ENCODE measurements around the gene CARD6.

CARD6 gene

GRCh38 chr5:40798012-40798800, 43.0 kb upstream of the CARD6 start, which contains the start of gene PRKAA1:
TSS of gene PRKAA1 (minus strand) at chr5:40798374. CDS start at chr5:40798189, 185 bp downstream.
- TF ChIP-seq, protein P1, sequence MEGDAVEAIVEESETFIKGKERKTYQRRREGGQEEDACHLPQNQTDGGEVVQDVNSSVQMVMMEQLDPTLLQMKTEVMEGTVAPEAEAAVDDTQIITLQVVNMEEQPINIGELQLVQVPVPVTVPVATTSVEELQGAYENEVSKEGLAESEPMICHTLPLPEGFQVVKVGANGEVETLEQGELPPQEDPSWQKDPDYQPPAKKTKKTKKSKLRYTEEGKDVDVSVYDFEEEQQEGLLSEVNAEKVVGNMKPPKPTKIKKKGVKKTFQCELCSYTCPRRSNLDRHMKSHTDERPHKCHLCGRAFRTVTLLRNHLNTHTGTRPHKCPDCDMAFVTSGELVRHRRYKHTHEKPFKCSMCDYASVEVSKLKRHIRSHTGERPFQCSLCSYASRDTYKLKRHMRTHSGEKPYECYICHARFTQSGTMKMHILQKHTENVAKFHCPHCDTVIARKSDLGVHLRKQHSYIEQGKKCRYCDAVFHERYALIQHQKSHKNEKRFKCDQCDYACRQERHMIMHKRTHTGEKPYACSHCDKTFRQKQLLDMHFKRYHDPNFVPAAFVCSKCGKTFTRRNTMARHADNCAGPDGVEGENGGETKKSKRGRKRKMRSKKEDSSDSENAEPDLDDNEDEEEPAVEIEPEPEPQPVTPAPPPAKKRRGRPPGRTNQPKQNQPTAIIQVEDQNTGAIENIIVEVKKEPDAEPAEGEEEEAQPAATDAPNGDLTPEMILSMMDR (conservative IDR thresholded peaks at IDR 0.05; ENCODE audit: low read depth) = peak; percentile 80
- POLR2A ChIA-PET (ENCODE audit: low non-redundant PET) = interaction anchor here (0.6 kb wide), 3 partner anchors 11 to 1393 kb away, joined by 4 to 8 read pairs (median 6); no protein-coding TSS in a partner anchor
- CTCF ChIA-PET = interaction anchor here (0.6 to 0.7 kb wide), 6 partner anchors 10 to 244 kb away, joined by 3 to 5 read pairs (median 3); no protein-coding TSS in a partner anchor
- peak; percentile 93 for DNase-seq (ENCODE audit: low spot score)
- peak within 1 kb of the TSS; percentile 95 for H3K27ac ChIP-seq

GRCh38 chr5:40798801-40799210, 42.4 kb upstream of the CARD6 start:
- DNase-seq (ENCODE audit: low spot score) = no peak
- TF ChIP-seq, protein P1 (conservative IDR thresholded peaks at IDR 0.05; ENCODE audit: low read depth) = no peak
- POLR2A ChIA-PET (ENCODE audit: low non-redundant PET) = interaction anchor here (0.6 kb wide), 4 partner anchors 12 to 1394 kb away, joined by 3 to 8 read pairs (median 5); no protein-coding TSS in a partner anchor
- CTCF ChIA-PET = interaction anchor here (0.6 to 0.7 kb wide), 3 partner anchors 10 to 245 kb away, joined by 3 read pairs; no protein-coding TSS in a partner anchor
- peak overlapping the region; percentile 95 for H3K27ac ChIP-seq

DNA sequence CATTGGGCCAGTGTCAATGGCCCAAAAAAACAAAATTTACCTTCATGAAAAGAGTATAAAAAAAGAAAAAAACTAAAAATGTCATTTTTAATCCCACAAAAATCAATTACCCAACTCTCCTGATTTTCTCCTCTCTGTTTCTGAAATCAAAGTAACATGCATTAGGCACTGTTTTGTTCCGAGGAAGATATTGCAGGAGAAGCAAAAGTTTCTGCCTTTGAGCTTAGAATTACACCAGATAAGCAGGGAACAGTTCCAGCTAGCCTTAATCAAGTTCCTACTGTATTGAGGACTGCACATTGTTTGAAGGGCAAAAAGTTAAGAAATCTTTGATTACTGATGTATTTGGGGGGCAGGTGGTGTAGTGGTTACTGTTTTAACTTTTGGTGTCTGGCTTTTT, 41.9 kb upstream of the CARD6 start:
- TF ChIP-seq, protein P1 (conservative IDR thresholded peaks at IDR 0.05; ENCODE audit: low read depth) = no peak
- H3K27ac ChIP-seq = no peak overlapping the region
- ChIA-PET CTCF (interaction anchor here (0.6 to 0.7 kb wide), 2 partner anchors 9 to 246 kb away, joined by 3 read pairs; no protein-coding TSS in a partner anchor), POLR2A (ENCODE audit: low non-redundant PET) (interaction anchor here (0.6 kb wide), 4 partner anchors 12 to 1394 kb away, joined by 3 to 8 read pairs (median 5); no protein-coding TSS in a partner anchor)
- DNase-seq (ENCODE audit: low spot score) = no peak

GRCh38 chr5:40801771-40802562, 39.2 kb upstream of the CARD6 start:
- H3K27ac ChIP-seq = no peak overlapping the region
- no peak for DNase-seq (ENCODE audit: low spot score)
- TF ChIP-seq, protein P1 (conservative IDR thresholded peaks at IDR 0.05; ENCODE audit: low read depth) = no peak
- CTCF ChIA-PET = interaction anchor here (0.5 kb wide), 1 partner anchor 1962 kb away, joined by 4 read pairs; no protein-coding TSS in a partner anchor
- POLR2A ChIA-PET (ENCODE audit: low non-redundant PET) = no interaction called here

- TF ChIP-seq, protein P1 (conservative IDR thresholded peaks at IDR 0.05; ENCODE audit: low read depth) = no peak
- no peak overlapping the region for H3K27ac ChIP-seq
- CTCF ChIA-PET = no interaction called here
- POLR2A ChIA-PET (ENCODE audit: low non-redundant PET) = no interaction called here
- no peak for DNase-seq (ENCODE audit: low spot score)
Observed at GRCh38 chr5:40812125-40812524, 29.0 kb upstream of the CARD6 start.

DNA sequence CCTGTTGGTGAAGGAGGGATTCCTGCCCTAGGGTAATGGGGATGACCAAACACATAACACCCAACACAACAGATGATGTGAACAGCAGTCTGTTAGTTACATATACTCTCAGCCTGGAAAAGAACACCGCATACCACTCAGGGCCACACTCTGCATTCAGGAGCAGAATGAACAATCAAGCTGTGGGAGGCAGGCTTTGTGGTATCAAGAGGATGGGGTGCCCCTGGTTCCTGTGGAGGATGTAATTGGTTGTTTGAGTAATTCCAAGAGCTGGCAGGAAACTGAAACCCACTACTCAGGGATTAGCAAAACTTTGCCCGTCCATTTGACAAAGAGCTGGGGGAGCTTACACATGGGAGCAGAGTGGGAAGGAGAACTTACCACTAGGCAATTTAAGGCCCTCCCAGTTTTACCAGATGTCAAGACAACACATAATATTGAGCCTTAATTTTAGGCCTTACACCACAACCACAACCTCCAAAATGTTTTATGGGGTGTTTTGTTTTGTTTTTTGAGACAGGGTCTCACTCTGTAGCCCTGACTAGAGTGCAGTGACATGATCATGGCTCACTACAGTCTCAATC, 27.4 kb upstream of the CARD6 start:
- ChIA-PET POLR2A (ENCODE audit: low non-redundant PET) (no interaction called here), CTCF (no interaction called here)
- DNase-seq (ENCODE audit: low spot score) = no peak
- TF ChIP-seq, protein P1 (conservative IDR thresholded peaks at IDR 0.05; ENCODE audit: low read depth) = no peak
- H3K27ac ChIP-seq = no peak overlapping the region

Measured in RWPE1 (cell line).